IMR-90 (cell line): Measurements from ENCODE around the gene C17orf107. TPM values are rescaled to one million over a fixed set of nuclear protein-coding genes. Genes with fewer than 3 reads are reported as not detected.

Source experiments
- ATAC-seq: fragments of 200-7000 bp; cut with Tn5 transposase; 2 replicates; pipeline ENCODE4 v1.9.1; 2020; ENCODE audit warnings: low read depth, mild to moderate bottlenecking, moderate library complexity
- BruUV-seq: library from RNA; stranded (reverse); fragments of 400-500 nt; replicated peaks from 2 replicates; lab custom pipeline; 2021; lab: Mats Ljungman, UMichigan
- CTCF ChIA-PET: fragments of 300-600 bp; formaldehyde crosslinking; extraction: SDS; loops from one replicate; lab custom pipeline; 2021; ENCODE audit warnings: antibody characterized with exemption; lab: Yijun Ruan, JAX
- POLR2A ChIA-PET: fragments of 300-600 bp; sonication (Branson Sonifier 250); formaldehyde crosslinking; loops from one replicate; lab custom pipeline; 2022; ENCODE audit warnings: antibody characterized with exemption; ENCODE audit not compliant: unreplicated experiment; lab: Charles Lee
- DNase-seq: peaks from one replicate; pipeline ENCODE4 v3.0.0; 2013
- H2AFZ ChIP-seq: replicated peaks from 2 replicates; pipeline ENCODE3; 2013; ENCODE audit warnings: low read length, mild to moderate bottlenecking; ENCODE audit not compliant: poor library complexity
- H2AK5ac ChIP-seq: 2 replicates; pipeline ENCODE4 v1.6.1; 2013; ENCODE audit warnings: low read depth, low read length, inconsistent platforms
- H2AK9ac ChIP-seq: replicated peaks from 2 replicates; pipeline ENCODE3; 2013; ENCODE audit warnings: mild to moderate bottlenecking, low read depth, low read length, moderate library complexity; ENCODE audit not compliant: poor library complexity
- H2BK120ac ChIP-seq: 2 replicates; pipeline ENCODE4 v1.6.1; 2013; ENCODE audit warnings: low read depth, low read length, inconsistent platforms
- H2BK15ac ChIP-seq: 3 replicates; pipeline ENCODE4 v1.6.1; 2013; ENCODE audit warnings: low read depth, low read length, inconsistent platforms
- H2BK20ac ChIP-seq: 2 replicates; pipeline ENCODE4 v1.6.1; 2013; ENCODE audit warnings: low read depth, mild to moderate bottlenecking, inconsistent platforms, low read length, moderate library complexity
- H2BK5ac ChIP-seq: 2 replicates; pipeline ENCODE4 v1.6.1; 2013; ENCODE audit warnings: mild to moderate bottlenecking, low read depth, low read length, inconsistent platforms; ENCODE audit not compliant: poor library complexity, severe bottlenecking
- H3K14ac ChIP-seq: replicated peaks from 2 replicates; pipeline ENCODE4 v1.6.1; 2013; ENCODE audit warnings: low read depth, low read length, inconsistent platforms
- H3K18ac ChIP-seq: 2 replicates; pipeline ENCODE4 v1.6.1; 2013; ENCODE audit warnings: low read depth, low read length, control low read depth
- H3K23ac ChIP-seq: 2 replicates; pipeline ENCODE4 v1.6.1; 2013; ENCODE audit warnings: low read depth, low read length, inconsistent platforms
- H3K27ac ChIP-seq: 2 replicates; pipeline ENCODE4 v1.5.1; 2013; ENCODE audit warnings: mild to moderate bottlenecking, control low read depth, low read length; ENCODE audit not compliant: insufficient read depth
- H3K27me3 ChIP-seq: 2 replicates; pipeline ENCODE4 v1.6.1; 2013; ENCODE audit warnings: low read length; ENCODE audit not compliant: control insufficient read depth, insufficient read depth
- H3K36me3 ChIP-seq: 2 replicates; pipeline ENCODE4 v1.6.1; 2013; ENCODE audit warnings: low read length, mixed read lengths; ENCODE audit not compliant: control insufficient read depth, insufficient read depth
- H3K4ac ChIP-seq: 2 replicates; pipeline ENCODE4 v1.6.1; 2013; ENCODE audit warnings: low read depth, low read length, inconsistent platforms
- H3K4me1 ChIP-seq: 2 replicates; pipeline ENCODE4 v1.6.1; 2013; ENCODE audit warnings: low read length, mixed read lengths; ENCODE audit not compliant: control insufficient read depth, insufficient read depth
- H3K4me2 ChIP-seq: 2 replicates; pipeline ENCODE4 v1.6.1; 2013; ENCODE audit warnings: low read depth, mild to moderate bottlenecking, control low read depth, low read length, moderate library complexity
- H3K4me3 ChIP-seq: 2 replicates; pipeline ENCODE4 v1.5.1; 2013; ENCODE audit warnings: low read depth, mild to moderate bottlenecking, control low read depth, low read length, moderate library complexity; ENCODE audit not compliant: insufficient read depth
- H3K56ac ChIP-seq: 2 replicates; pipeline ENCODE4 v1.6.1; 2013; ENCODE audit warnings: low read length, inconsistent platforms; ENCODE audit not compliant: insufficient read depth; ENCODE audit errors: extremely low read depth
- H3K79me1 ChIP-seq, 2 experiments: 2 replicates each; pipeline ENCODE4 v1.6.1; 2013; ENCODE audit warnings: low read length in 2 of 2, inconsistent platforms in 1 of 2, low read depth in 1 of 2
- H3K9ac ChIP-seq: 2 replicates; pipeline ENCODE4 v1.6.1; 2013; ENCODE audit warnings: low read depth, low read length, control low read depth
- H3K9me1 ChIP-seq: 2 replicates; pipeline ENCODE4 v1.6.1; 2013; ENCODE audit warnings: low read length, inconsistent platforms; ENCODE audit not compliant: insufficient read depth
- H3K9me3 ChIP-seq: 2 replicates; pipeline ENCODE4 v1.6.1; 2013; ENCODE audit warnings: low read length; ENCODE audit not compliant: control insufficient read depth, insufficient read depth
- H4K20me1 ChIP-seq: 2 replicates; pipeline ENCODE4 v1.6.1; 2013; ENCODE audit warnings: low read length, inconsistent platforms; ENCODE audit not compliant: insufficient read depth
- H4K5ac ChIP-seq: 2 replicates; pipeline ENCODE4 v1.6.1; 2013; ENCODE audit warnings: mild to moderate bottlenecking, low read depth, low read length, control low read depth
- H4K8ac ChIP-seq, 2 experiments: 2 replicates each; pipeline ENCODE4 v1.6.1; 2013; ENCODE audit warnings: low read depth in 2 of 2, low read length in 2 of 2, control low read depth in 1 of 2, inconsistent platforms in 1 of 2
- H4K91ac ChIP-seq: 2 replicates; pipeline ENCODE4 v1.6.1; 2013; ENCODE audit warnings: low read depth, low read length, inconsistent platforms; ENCODE audit not compliant: insufficient read depth
- CEBPB ChIP-seq: IDR thresholded peaks from 2 replicates; pipeline ENCODE4 v1.6.1; 2012; ENCODE audit warnings: low read depth, low read length, improper control_type of control experiment
- MAFK ChIP-seq: IDR thresholded peaks from 2 replicates; pipeline ENCODE4 v1.6.1; 2012; ENCODE audit warnings: low read depth, low read length, improper control_type of control experiment
- SMC3 ChIP-seq: fragments of 150-350 bp; IDR thresholded peaks from 2 replicates; pipeline ENCODE4 v1.6.1; 2016; ENCODE audit warnings: low read depth, mild to moderate bottlenecking, antibody characterized with exemption, low read length, moderate library complexity
- WGBS, 2 experiments: methylation state at CpG; one replicate each; pipeline versions ENCODE4 v1.1.5 to v1.1.7; 2013; ENCODE audit warnings: missing lambda C conversion rate in 2 of 2; ENCODE audit not compliant: insufficient read length in 1 of 2; ENCODE audit errors: extremely low coverage in 2 of 2; 5-methylcytosine and 5-hydroxymethylcytosine counted together
- dilution Hi-C: fragments of 300-500 bp; cut with HindIII; formaldehyde crosslinking; loops from one replicate; pipeline ENCODE4 v1.14.3; 2018; ENCODE audit warnings: low sequenced_read_pairs; ENCODE audit not compliant: unreplicated experiment
- in situ Hi-C: fragments of 300-500 bp; cut with MboI; formaldehyde crosslinking; loops from 3 replicates; pipeline ENCODE4 v1.14.3; 2019; ENCODE audit warnings: low sequenced_read_pairs, inconsistent platforms, mixed read lengths
- intact Hi-C: fragments of 100-400 bp; cut with micrococcal nuclease; formaldehyde crosslinking; loops from 2 replicates; pipeline ENCODE4 v1.10.0; 2022
- polyA plus RNA-seq, 3 experiments: library from polyadenylated mRNA; depleted of rRNA; stranded (reverse); fragments of >200 nt; gene quantifications; 2 replicates each; pipeline ENCODE4 v1.2.3, GENCODE V29; 2012; ENCODE audit warnings: low replicate concordance in 1 of 3
- total RNA-seq: library from RNA; depleted of rRNA; stranded (reverse); fragments of >200 nt; gene quantifications from 2 replicates; pipeline ENCODE4 v1.2.3, GENCODE V29; 2012
- TF ChIP-seq, protein P1 (sequence below): fragments of 150-350 bp; IDR thresholded peaks from 2 replicates; pipeline ENCODE4 v1.6.1; 2017; ENCODE audit warnings: mild to moderate bottlenecking, antibody characterized with exemption, low read length, low read depth

C17orf107 gene
- total and polyA plus RNA-seq, 2 of the 4 experiments (the other 2 are of a cell fraction) = 0.54 to 0.82 TPM

DNA sequence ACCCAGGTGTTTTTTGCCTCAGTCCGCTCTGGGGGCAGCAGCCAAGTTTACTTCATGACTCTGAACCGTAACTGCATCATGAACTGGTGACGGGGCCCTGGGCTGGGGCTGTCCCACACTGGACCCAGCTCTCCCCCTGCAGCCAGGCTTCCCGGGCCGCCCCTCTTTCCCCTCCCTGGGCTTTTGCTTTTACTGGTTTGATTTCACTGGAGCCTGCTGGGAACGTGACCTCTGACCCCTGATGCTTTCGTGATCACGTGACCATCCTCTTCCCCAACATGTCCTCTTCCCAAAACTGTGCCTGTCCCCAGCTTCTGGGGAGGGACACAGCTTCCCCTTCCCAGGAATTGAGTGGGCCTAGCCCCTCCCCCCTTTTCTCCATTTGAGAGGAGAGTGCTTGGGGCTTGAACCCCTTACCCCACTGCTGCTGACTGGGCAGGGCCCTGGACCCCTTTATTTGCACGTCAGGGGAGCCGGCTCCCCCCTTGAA is 2.1 kb upstream of the C17orf107 start:
- Histone ChIP-seq H3K9me3 (no peaks in the 10 kb centered on the region; the same call in 1 of the 2 replicates), H3K18ac (no peak overlapping the region), H3K4ac (no peak overlapping the region), H2BK15ac (no peak overlapping the region), H2BK5ac (no peak overlapping the region), H3K14ac (no peak overlapping the region), H3K36me3 (peaks cover 50% of the 10 kb centered on the region), H4K5ac (no peak overlapping the region), H2AK5ac (no peak overlapping the region), H3K9ac (no peak overlapping the region), H4K20me1 (no peaks in the 10 kb centered on the region; the same call in 1 of the 2 replicates), H3K79me1 (no peaks in the 10 kb centered on the region), H3K27me3 (no peaks in the 10 kb centered on the region), H3K4me1 (no peaks in the 10 kb centered on the region), H2AK9ac (no peak overlapping the region), H3K9me1 (no peaks in the 10 kb centered on the region), H2BK120ac (no peak overlapping the region), H4K91ac (no peak overlapping the region), H3K23ac (no peak overlapping the region), H2BK20ac (no peak overlapping the region), H3K4me2 (no peak overlapping the region), H3K4me3 (no peak overlapping the region), H4K8ac (no peak overlapping the region), H2AFZ (no peak overlapping the region), H3K27ac (no peak overlapping the region), H3K56ac (no peak overlapping the region)
- ATAC-seq = no peak
- intact Hi-C loops = no loop called here
- dilution Hi-C loops = no loop called here
- WGBS, 2 experiments = no CpG with 5 or more reads among the region's 10 CpGs
- BruUV-seq = no TSS peak
- DNase-seq = no peak
- TF ChIP-seq CEBPB (no peak), MAFK (no peak), SMC3 (no peak)
- TF ChIP-seq, protein P1, sequence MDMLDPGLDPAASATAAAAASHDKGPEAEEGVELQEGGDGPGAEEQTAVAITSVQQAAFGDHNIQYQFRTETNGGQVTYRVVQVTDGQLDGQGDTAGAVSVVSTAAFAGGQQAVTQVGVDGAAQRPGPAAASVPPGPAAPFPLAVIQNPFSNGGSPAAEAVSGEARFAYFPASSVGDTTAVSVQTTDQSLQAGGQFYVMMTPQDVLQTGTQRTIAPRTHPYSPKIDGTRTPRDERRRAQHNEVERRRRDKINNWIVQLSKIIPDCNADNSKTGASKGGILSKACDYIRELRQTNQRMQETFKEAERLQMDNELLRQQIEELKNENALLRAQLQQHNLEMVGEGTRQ = peak; percentile 60
- ChIA-PET POLR2A (no interaction called here), CTCF (no interaction called here)
- in situ Hi-C loops = no loop called here
